Measurements from ENCODE around the gene COPS8.

The COPS8 gene

GRCh38 chr2:237130562-237131421, 45.1 kb downstream of the COPS8 start:
- no peak for DNase-seq (ENCODE audit: low read depth, low spot score)

DNA sequence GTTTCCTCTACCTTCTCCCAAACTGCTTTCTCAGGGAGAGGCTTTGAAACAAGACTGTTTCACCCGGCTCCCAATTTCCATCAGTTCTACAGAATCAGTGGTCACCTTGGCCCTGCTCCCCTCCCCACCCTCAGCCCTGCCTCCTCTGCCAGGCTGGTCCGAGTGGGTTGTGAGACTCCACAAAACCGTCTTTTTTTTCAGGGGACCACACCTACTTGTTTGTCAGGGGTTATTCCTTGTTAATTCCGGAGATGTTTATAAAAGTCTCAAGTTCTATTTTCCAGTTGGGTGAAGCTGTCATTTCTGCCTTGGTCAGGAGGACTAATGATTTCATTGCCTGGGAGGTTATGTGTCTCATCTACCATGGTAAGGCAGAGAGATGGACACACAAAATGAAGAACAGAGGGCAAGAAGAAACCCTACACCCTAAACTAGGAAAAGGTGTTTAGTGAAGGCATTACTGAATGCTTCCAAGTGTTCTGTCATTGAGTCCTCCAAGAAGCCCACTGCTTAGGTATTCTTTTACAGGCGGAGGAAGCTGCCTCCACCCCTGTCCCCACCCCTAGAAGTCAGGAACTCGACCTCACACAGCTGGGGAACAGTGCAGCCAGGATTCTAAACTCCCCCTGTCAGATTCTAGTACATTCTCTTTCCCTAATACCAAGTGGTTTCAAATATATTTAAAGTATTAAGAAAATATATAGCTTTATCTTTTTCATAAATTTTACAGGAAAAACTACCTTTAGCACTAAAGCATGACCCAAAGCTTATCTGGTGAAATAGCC, 46.3 kb downstream of the COPS8 start:
- DNase-seq (ENCODE audit: low read depth, low spot score) = no peak

GRCh38 chr2:237132799-237133198, 47.1 kb downstream of the COPS8 start:
- no peak for DNase-seq (ENCODE audit: low read depth, low spot score)

GRCh38 chr2:237134321-237135230, 48.9 kb downstream of the COPS8 start:
- DNase-seq (ENCODE audit: low read depth, low spot score) = no peak

DNA sequence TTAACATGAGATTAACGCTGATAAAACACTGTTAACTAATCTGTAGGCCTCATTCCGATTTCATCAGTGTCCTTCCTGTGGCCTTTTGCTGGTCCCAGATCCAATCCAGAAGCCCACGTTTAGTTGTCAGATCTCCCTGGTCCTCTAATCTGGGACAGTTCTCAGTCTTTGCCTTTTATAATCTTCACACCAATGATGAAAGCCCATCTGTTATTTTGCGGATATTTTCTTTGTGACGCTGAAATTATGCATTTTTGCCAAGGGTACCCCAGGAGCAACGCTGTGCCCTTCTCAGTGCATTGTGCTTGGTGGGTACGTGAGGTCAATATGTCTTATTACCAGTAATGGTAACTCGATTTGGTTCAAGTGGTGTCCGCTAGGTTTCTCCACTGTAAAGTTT, 51.1 kb downstream of the COPS8 start:
- no peak for DNase-seq (ENCODE audit: low read depth, low spot score)

- DNase-seq (ENCODE audit: low read depth, low spot score) = no peak
Observed at GRCh38 chr2:237137626-237138323, 52.1 kb downstream of the COPS8 start.

DNA sequence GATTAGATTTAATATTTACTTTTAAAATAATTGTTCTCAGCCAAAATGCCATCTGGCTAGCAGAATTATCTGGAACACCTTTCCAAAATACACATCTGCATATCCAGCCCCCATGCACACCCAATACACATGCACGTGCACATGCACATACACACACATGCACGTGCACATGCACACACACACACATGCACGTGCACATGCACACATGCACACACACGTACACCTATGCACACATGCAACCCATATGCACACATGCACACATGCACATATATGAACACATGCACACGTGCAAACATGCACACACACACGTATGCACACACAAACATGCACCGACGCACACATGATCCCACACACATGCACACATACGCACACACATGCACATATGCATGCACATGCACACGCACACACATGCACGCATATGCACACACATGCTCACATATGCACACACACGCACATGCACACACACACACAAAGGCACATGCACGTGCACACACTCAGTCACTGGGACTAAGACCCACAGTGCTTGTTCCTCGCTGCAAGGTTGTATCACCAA, 53.5 kb downstream of the COPS8 start:
- no peak for DNase-seq (ENCODE audit: low read depth, low spot score)

- DNase-seq (ENCODE audit: low read depth, low spot score) = no peak
Observed at GRCh38 chr2:237140689-237141285, 55.1 kb downstream of the COPS8 start.

DNA sequence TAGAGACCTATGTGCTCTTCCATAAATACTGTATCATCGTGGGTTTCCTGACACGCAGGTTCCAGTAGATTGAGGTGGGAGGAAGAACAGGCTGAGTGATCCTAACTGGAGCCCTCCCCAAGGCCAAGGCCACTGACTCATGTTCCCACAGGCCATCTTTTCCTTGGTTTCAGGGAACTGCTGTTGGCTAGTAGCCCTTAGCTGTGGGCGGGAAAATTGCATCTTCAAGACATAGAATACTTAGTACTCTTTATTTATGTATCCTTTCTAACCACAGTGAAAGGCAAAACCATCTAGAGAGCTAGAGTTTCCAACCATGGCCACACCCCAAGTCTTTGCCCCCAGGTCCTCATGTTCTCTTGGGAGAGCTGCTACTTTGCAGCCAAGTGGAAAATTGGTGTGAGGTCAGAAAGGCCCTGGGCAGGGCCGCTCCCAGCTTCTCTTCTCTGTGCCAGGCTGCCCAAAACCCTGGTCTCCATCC, 55.9 kb downstream of the COPS8 start:
- DNase-seq (ENCODE audit: low read depth, low spot score) = no peak

- DNase-seq (ENCODE audit: low read depth, low spot score) = no peak
Observed at GRCh38 chr2:237143118-237143517, 57.4 kb downstream of the COPS8 start.

GRCh38 chr2:237143676-237144440, 58.2 kb downstream of the COPS8 start:
- DNase-seq (ENCODE audit: low read depth, low spot score) = no peak

DNA sequence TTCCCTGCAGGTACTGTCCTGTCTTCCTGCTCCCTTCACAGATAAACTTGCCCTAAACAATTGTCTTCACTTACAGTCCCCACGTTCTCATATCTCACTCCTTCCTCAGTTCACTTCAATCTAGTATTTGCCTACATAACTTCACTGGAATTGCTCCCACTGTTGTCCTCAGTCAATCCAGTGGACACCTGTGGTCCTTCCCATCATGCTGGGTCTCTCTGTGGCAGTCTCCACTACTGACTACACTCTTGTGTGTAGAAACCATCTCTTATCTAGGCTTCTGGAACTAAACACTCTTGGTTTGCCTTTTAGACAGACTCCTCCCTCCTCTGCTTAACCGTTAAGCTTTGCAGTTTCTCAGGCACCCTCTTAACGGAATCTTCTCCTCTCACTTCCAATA, 58.8 kb downstream of the COPS8 start:
- no peak for DNase-seq (ENCODE audit: low read depth, low spot score)

- no peak for DNase-seq (ENCODE audit: low read depth, low spot score)
Observed at GRCh38 chr2:237147317-237147716, 61.6 kb downstream of the COPS8 start.

DNA sequence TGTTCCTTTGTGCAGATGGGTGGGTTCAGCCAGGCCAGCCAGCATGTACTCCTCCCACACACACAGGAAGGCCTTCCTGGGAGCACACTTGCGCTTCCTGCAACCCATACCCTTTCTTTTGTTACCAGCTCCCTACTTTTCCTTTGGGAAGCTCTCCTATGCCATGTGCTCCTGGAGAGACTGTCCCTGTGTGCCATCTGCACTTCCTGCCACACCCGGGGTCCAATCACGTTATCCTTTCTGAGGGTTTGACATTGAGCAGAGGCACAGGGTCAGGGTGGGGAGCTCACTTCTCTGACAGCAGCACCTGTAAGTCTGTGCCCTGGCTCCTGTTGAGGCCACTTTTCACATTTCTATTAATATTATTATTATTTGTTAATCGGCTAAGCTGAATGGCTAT, 62.9 kb downstream of the COPS8 start:
- no peak for DNase-seq (ENCODE audit: low read depth, low spot score)

DNA sequence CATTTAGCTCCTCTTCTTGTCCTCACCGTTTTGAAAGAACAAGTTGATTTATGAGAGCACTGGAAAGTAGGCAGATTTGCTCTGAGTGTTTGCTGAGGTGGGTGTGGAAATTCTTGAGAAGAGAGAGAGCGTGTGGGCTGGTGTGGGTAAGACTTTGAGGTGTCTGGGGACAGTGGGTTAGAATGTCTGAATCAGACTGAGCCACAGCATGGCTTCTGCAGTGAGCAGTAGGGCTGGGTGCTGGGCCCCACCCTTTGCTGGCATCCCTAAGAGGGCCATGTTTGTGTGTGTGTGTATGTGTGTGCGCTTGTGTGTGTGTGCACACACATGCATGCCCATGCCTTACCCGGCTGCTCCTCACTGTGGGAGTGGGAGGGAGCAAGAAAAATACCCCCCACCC, 63.7 kb downstream of the COPS8 start:
- no peak for DNase-seq (ENCODE audit: low read depth, low spot score)
